Loucy (cell line): ENCODE data around the gene GATD1.

Experiments
- H2AFZ ChIP-seq: fragments of 200-600 bp; sonication (generic); 2 replicates; pipeline ENCODE4 v1.6.0; 2016; ENCODE audit warnings: antibody characterized with exemption, mild to moderate bottlenecking, low read length, moderate library complexity
- H3F3A ChIP-seq: fragments of 200-600 bp; 2 replicates; pipeline ENCODE4 v1.6.0; 2016; ENCODE audit warnings: antibody characterized with exemption, low read depth, mild to moderate bottlenecking
- H3K27me3 ChIP-seq: fragments of 200-600 bp; sonication (generic); 2 replicates; pipeline ENCODE4 v1.6.1; 2014; ENCODE audit warnings: low read length, mild to moderate bottlenecking; ENCODE audit not compliant: insufficient read depth, poor library complexity, severe bottlenecking
- H3K36me3 ChIP-seq: fragments of 200-600 bp; sonication (generic); 2 replicates; pipeline ENCODE4 v1.6.1; 2016; ENCODE audit warnings: low read length; ENCODE audit not compliant: insufficient read depth
- H3K4me1 ChIP-seq: fragments of 200-600 bp; sonication (generic); 2 replicates; pipeline ENCODE4 v1.5.1; 2014; ENCODE audit warnings: low read length, mild to moderate bottlenecking; ENCODE audit not compliant: insufficient read depth, poor library complexity, severe bottlenecking
- H3K4me2 ChIP-seq: fragments of 200-600 bp; sonication (generic); 2 replicates; pipeline ENCODE4 v1.6.0; 2014; ENCODE audit warnings: antibody characterized with exemption, low read length, low read depth, mild to moderate bottlenecking; ENCODE audit not compliant: poor library complexity, severe bottlenecking
- H3K4me3 ChIP-seq: fragments of 200-600 bp; sonication (generic); 2 replicates; pipeline ENCODE4 v1.5.1; 2014; ENCODE audit warnings: low read length, mild to moderate bottlenecking, mixed read lengths; ENCODE audit not compliant: poor library complexity, severe bottlenecking
- H3K79me2 ChIP-seq: fragments of 200-600 bp; sonication (generic); 2 replicates; pipeline ENCODE4 v1.6.1; 2014; ENCODE audit warnings: low read length; ENCODE audit not compliant: insufficient read depth
- H3K9ac ChIP-seq: fragments of 200-600 bp; sonication (generic); 2 replicates; pipeline ENCODE4 v1.6.0; 2014; ENCODE audit warnings: mild to moderate bottlenecking, low read depth, low read length, moderate library complexity; ENCODE audit not compliant: poor library complexity, severe bottlenecking
- H3K9me2 ChIP-seq: fragments of 200-600 bp; sonication (generic); replicated peaks from 2 replicates; pipeline ENCODE4 v1.6.1; 2016; ENCODE audit warnings: low read depth, low read length, mixed read lengths
- H3K9me3 ChIP-seq: fragments of 200-600 bp; sonication (generic); 2 replicates; pipeline ENCODE4 v1.6.1; 2014; ENCODE audit warnings: mild to moderate bottlenecking, antibody characterized with exemption, low read length, low read depth; ENCODE audit not compliant: insufficient read depth
- H4K20me1 ChIP-seq: fragments of 200-600 bp; sonication (generic); 2 replicates; pipeline ENCODE4 v1.6.0; 2014; ENCODE audit warnings: antibody characterized with exemption, low read length, mild to moderate bottlenecking; ENCODE audit not compliant: insufficient read depth, poor library complexity, severe bottlenecking
- EZH2phosphoT487 ChIP-seq: fragments of 200-600 bp; IDR thresholded peaks from 2 replicates; pipeline ENCODE4 v1.6.1; 2018; ENCODE audit warnings: antibody characterized with exemption, mild to moderate bottlenecking, moderate library complexity, borderline replicate concordance
- TF ChIP-seq, protein P1 (sequence below): fragments of 200-600 bp; sonication (generic); conservative IDR thresholded peaks from 2 replicates; pipeline ENCODE4 v1.5.1; 2014; ENCODE audit warnings: mild to moderate bottlenecking, antibody characterized with exemption, low read length

GATD1 gene

DNA sequence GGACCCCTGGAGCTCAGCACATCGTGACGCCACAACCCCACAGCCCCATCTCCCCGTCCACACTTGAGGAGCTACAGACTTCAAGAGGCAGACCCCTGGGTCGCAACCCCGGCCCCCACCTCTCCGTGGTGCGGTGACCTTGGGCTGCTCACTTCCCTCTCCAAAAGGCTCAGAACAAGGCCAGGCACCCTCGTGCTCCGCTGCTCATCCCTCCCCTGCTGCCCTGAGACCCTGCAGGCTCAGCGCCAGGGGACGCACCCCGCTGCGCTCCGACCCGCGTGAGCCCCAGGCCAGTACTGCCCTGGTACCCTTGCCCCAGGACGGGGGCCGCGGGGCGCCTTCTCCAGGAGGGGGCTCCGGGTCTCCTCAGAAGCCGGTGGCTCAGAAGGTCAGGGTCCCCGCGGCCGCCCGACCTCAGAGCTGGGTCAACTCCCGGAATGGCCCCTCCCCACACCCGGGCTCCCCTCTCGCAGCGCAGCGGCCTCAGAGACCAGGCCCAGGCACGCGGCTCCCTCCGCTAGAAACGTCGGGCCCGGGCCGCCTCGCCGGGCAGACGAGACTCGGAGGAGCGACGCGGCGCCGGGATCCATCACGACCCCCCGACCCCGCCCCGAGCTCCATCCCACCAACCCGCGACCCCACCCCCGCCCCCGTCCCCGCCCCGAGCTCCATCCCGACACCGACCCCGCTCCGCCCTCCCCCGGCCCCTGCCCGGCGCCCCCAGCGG is 563 bp downstream of the GATD1 start:
- Histone ChIP-seq H3K79me2 (peaks cover 61% of the 10 kb centered on the region), H3K4me1 (peaks cover 25% of the 10 kb centered on the region), H3K9ac (peak overlapping the region; percentile 96), H3K9me2 (no peaks in the 10 kb centered on the region), H3K4me3 (peak overlapping the region; percentile 89), H3K27me3 (no peaks in the 10 kb centered on the region), H3F3A (no peaks in the 10 kb centered on the region), H3K4me2 (peak overlapping the region; percentile 83), H4K20me1 (peaks cover 41% of the 10 kb centered on the region), H2AFZ (peak overlapping the region; percentile 64), H3K9me3 (no peaks in the 10 kb centered on the region), H3K36me3 (no peaks in the 10 kb centered on the region)
- TF ChIP-seq EZH2phosphoT487, result no peak
- TF ChIP-seq, protein P1, sequence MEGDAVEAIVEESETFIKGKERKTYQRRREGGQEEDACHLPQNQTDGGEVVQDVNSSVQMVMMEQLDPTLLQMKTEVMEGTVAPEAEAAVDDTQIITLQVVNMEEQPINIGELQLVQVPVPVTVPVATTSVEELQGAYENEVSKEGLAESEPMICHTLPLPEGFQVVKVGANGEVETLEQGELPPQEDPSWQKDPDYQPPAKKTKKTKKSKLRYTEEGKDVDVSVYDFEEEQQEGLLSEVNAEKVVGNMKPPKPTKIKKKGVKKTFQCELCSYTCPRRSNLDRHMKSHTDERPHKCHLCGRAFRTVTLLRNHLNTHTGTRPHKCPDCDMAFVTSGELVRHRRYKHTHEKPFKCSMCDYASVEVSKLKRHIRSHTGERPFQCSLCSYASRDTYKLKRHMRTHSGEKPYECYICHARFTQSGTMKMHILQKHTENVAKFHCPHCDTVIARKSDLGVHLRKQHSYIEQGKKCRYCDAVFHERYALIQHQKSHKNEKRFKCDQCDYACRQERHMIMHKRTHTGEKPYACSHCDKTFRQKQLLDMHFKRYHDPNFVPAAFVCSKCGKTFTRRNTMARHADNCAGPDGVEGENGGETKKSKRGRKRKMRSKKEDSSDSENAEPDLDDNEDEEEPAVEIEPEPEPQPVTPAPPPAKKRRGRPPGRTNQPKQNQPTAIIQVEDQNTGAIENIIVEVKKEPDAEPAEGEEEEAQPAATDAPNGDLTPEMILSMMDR, result peak; percentile 20; the same call in 1 of the 2 replicates

DNA sequence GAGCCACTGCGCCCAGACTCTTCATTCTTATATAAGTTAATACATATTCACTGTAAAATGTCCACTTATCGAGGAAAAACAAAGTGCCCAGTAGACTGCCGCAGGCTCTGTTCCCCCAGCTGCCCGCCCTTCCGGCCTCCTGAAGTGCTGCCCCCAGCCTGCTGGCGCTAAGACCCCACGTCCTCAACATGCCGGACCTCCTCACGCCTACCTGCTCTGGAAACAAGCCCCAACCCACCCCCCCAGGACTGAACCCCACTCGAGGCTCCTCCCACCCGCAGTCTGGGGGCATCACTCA is 1.1 kb downstream of the GATD1 start:
- Histone ChIP-seq H3K9me2 (no peaks in the 10 kb centered on the region), H3K4me3 (peak overlapping the region; percentile 89), H3K4me1 (peaks cover 26% of the 10 kb centered on the region), H3K27me3 (no peaks in the 10 kb centered on the region), H3K4me2 (peak overlapping the region; percentile 83), H3K9ac (peak overlapping the region; percentile 96), H3K36me3 (peaks cover under 1% of the 10 kb centered on the region; the same call in 1 of the 2 replicates), H3K79me2 (peaks cover 65% of the 10 kb centered on the region), H4K20me1 (peaks cover 44% of the 10 kb centered on the region), H2AFZ (no peak overlapping the region), H3K9me3 (no peaks in the 10 kb centered on the region), H3F3A (no peaks in the 10 kb centered on the region)
- TF ChIP-seq, protein P1, result no peak
- no peak for TF ChIP-seq EZH2phosphoT487

DNA sequence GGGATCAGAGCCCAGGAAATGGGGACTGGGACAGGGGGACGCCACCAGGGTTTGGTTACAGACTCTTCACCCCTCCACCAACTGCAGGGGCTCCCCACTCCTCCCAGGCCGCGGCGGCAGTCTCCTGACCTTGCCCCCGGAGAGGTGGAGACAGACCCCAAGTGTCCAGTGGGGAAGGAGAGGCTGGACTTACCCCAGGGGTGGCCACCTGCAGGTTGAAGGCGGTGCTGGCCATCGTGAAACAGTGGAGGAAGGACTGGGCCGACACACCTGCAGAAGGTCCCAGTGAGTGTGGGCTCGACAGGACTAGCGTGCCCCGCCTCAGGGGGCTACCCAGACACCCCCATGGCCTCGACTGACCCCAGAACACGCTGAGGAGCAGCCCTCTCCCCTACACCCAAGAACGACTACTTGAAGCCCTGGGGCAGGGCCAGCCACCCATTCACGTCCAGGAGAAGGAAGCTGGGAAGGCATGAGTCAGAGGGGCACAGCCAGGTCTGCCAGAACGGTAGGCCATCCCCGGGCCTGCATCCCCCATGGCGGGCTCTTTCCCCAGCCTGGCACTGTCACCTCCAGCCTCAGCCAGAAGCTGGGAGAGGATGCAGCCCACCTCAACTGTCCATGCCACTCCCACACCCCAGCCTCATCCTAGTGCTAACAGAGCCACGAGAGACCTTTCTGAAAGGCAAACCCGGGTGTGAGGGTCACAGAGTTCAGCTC is 2.3 kb downstream of the GATD1 start:
- Histone ChIP-seq H3K36me3 (peaks cover 13% of the 10 kb centered on the region; the same call in 1 of the 2 replicates), H2AFZ (no peak overlapping the region), H4K20me1 (peaks cover 46% of the 10 kb centered on the region), H3K4me2 (peak overlapping the region; percentile 83), H3K4me1 (peaks cover 26% of the 10 kb centered on the region), H3K79me2 (peaks cover 65% of the 10 kb centered on the region), H3F3A (no peaks in the 10 kb centered on the region), H3K9me2 (no peaks in the 10 kb centered on the region), H3K9me3 (no peaks in the 10 kb centered on the region), H3K4me3 (peak overlapping the region; percentile 89), H3K27me3 (no peaks in the 10 kb centered on the region), H3K9ac (peak overlapping the region; percentile 96)
- TF ChIP-seq EZH2phosphoT487, result no peak
- TF ChIP-seq, protein P1, result no peak
